ENCODE data around the gene CBLN4.

DNA sequence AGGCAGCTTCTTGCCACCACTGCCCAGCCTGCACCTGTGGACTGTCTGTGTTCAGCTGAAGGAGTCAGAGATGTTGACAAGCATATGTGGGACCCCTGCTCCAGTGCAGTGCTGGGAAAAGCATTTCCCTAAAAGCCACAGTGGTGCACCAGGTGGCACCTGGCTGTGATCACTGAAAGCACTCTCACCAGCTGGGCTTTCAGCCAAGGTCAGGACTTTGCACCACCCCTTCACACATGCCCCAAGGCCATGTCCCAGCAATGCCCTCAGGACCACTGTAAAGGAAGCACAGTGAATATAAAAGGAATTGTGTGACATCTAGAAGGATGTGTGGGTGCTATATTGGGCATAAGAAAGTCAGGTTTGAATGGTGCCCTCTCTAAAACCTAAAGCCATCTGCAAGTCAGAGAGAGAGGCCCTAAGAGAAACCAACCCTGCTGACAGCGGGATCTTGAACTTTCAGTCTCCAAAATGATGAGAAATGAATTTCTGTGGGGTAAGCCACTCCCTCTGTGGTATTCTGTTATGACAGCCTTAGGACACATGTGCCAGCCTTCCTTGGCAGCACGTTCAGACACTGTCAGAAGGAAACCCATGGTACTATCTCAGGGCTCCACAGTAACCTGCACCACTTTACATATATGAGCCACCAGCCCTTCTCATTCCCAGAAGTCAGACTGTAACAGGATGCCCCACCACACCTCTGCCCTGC lies 30.7 kb downstream of the CBLN4 start:
- TF ChIP-seq POLR2A (IDR thresholded peaks at IDR 0.05): no peak
- TF ChIP-seq, protein P1, sequence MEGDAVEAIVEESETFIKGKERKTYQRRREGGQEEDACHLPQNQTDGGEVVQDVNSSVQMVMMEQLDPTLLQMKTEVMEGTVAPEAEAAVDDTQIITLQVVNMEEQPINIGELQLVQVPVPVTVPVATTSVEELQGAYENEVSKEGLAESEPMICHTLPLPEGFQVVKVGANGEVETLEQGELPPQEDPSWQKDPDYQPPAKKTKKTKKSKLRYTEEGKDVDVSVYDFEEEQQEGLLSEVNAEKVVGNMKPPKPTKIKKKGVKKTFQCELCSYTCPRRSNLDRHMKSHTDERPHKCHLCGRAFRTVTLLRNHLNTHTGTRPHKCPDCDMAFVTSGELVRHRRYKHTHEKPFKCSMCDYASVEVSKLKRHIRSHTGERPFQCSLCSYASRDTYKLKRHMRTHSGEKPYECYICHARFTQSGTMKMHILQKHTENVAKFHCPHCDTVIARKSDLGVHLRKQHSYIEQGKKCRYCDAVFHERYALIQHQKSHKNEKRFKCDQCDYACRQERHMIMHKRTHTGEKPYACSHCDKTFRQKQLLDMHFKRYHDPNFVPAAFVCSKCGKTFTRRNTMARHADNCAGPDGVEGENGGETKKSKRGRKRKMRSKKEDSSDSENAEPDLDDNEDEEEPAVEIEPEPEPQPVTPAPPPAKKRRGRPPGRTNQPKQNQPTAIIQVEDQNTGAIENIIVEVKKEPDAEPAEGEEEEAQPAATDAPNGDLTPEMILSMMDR (IDR thresholded peaks at IDR 0.05): no peak

All from adrenal gland (tissue), 5 donors.